ENCODE data around the gene MPIG6B.

MPIG6B gene

GRCh38 chr6:31736021-31736767 lies 13.0 kb downstream of the MPIG6B start, which contains the start of gene CLIC1:
Gene CLIC1, minus strand, starts transcription at chr6:31736530. Its CDS starts 230 bp downstream, at chr6:31736300.
- ChIA-PET CTCF (interaction anchor here (0.6 to 2.7 kb wide), 10 partner anchors 8 to 103 kb away, joined by 3 to 24 read pairs (median 5); partner anchors contain the start of genes HSPA1A, HSPA1B and HSPA1L), POLR2A (interaction anchor here (0.5 to 6.8 kb wide), 21 partner anchors 13 to 235 kb away, joined by 3 to 102 read pairs (median 5); partner anchors contain the start of genes ABHD16A, BAG6, C6orf47 and GPANK1)
- Histone ChIP-seq H3K27ac (ENCODE audit: extremely low read depth, low read depth, low read length) (peak within 1 kb of the TSS; percentile 52), H3K36me3 (ENCODE audit: control insufficient read depth in 2 of 2, insufficient read depth in 1 of 2, low read length in 2 of 2) (peaks cover 11 to 36% of the 10 kb centered on the region in 2 experiments; a peak in 2 of 3 replicates), H3K9me3 (ENCODE audit: control insufficient read depth, insufficient read depth, low read depth, low read length) (no peaks in the 10 kb centered on the region), H3K4me1 (ENCODE audit: control insufficient read depth, insufficient read depth, low read length) (peaks cover 35% of the 10 kb centered on the region), H3K4me3 (ENCODE audit: low read depth, low read length) (peak within 1 kb of the TSS; percentile 64)
- TF ChIP-seq ZNF645 (tag by site-specific recombination; IDR thresholded peaks at IDR 0.05) (no peak), ZBTB10 (tag by site-specific recombination; IDR thresholded peaks at IDR 0.05) (peak; percentile 77), ZNF560 (tag by site-specific recombination; IDR thresholded peaks at IDR 0.05; ENCODE audit: borderline replicate concordance) (no peak), ZNF48 (tag by site-specific recombination; IDR thresholded peaks at IDR 0.05) (no peak), CTCF (tag by site-specific recombination; IDR thresholded peaks at IDR 0.05) (no peak), ZNF23 (tag by site-specific recombination; IDR thresholded peaks at IDR 0.05; ENCODE audit: borderline replicate concordance) (no peak), ZNF202 (tag by site-specific recombination; IDR thresholded peaks at IDR 0.05; ENCODE audit: borderline replicate concordance) (no peak), ZBTB26 (tag by site-specific recombination; optimal IDR thresholded peaks at IDR 0.05) (no peak), ZNF658 (tag by site-specific recombination; IDR thresholded peaks at IDR 0.05) (no peak), ZNF747 (tag by site-specific recombination; IDR thresholded peaks at IDR 0.05) (no peak), ZNF626 (tag by site-specific recombination; IDR thresholded peaks at IDR 0.05) (no peak), REST (tag by site-specific recombination; IDR thresholded peaks at IDR 0.05) (0 out of 2 replicates have a peak, but pooled peaks have one; percentile 32), AEBP2 (tag by site-specific recombination; IDR thresholded peaks at IDR 0.05; ENCODE audit: borderline replicate concordance) (no peak), ZSCAN4 (tag by site-specific recombination; IDR thresholded peaks at IDR 0.05) (no peak), ZBTB20 (tag by site-specific recombination; IDR thresholded peaks at IDR 0.05) (peak; percentile 66), PBX3 (CRISPR knock-in tag; IDR thresholded peaks at IDR 0.05) (0 out of 2 replicates have a peak, but pooled peaks have one; percentile 67), ZXDB (tag by site-specific recombination; IDR thresholded peaks at IDR 0.05) (peak; percentile 64; the same call in 1 of the 2 replicates), ZNF558 (tag by site-specific recombination; IDR thresholded peaks at IDR 0.05) (no peak), ZNF2 (tag by site-specific recombination; IDR thresholded peaks at IDR 0.05) (no peak)
